A172 (cell line): ENCODE measurements around the gene CYP1B1. TPM values are rescaled to one million over a fixed set of nuclear protein-coding genes. Genes with fewer than 3 reads are reported as not detected.
A peak's percentile ranks its signal among the peaks of the same experiment; 100 is the strongest.
"Not testable (repeated sequence)": the region's sequence is repeated elsewhere in the genome, so short reads cannot be mapped to it uniquely, and the experiment has no call there.

Experiments
- DNase-seq: peaks from one replicate; pipeline ENCODE4 v3.0.0-alpha.2; 2015; ENCODE audit warnings: low spot score
- total RNA-seq: library from RNA; depleted of rRNA; stranded (reverse); fragments of >200 nt; shearing (Covaris generic); gene quantifications from 2 replicates; pipeline ENCODE4 v1.2.3, GENCODE V29; 2014

The CYP1B1 gene
- total RNA-seq, 1 experiment from 2014 or later: 0.38 TPM

DNA sequence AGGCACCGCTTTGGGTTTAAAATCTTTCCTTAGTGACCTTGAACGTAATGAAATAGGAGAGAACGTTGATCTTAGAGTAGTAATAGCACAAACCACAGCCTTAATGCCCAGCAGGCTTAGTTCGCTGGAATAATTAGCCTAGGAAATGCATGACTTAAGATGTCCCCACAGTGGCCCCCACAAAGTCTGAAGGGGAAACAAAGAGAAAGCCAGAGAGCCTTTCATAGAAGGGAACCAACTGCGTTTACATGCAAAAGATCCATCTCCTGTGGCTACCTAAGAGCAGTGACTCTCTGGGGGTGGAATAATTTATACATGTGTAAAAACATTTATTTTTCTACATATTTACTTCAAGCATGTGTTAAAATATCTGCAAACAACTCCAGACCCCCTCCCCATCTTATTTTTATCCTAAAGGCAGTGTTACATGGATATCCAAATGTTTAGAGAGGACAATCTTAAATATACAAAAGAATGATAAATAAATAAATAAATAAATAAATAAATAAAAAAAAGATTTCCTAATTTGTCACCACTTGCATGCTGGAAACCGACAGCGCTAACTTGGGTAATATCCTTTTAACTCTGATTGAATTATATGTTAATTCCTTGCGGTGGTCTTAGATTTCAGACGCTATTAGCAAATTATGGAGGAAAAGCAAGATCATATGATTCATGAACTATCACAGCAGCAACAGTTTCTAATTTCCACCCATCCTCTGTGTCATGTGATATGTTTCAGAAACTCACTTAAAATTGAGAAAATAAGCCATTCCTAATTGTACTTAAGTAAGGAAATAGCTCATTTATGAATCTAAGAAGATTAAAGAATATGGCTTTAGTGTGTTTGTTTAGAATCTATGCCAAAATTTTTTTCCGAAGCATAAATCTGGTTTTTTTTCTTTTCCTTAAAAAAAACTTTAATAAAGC lies 23.4 kb upstream of the CYP1B1 start:
- no peak for DNase-seq

DNA sequence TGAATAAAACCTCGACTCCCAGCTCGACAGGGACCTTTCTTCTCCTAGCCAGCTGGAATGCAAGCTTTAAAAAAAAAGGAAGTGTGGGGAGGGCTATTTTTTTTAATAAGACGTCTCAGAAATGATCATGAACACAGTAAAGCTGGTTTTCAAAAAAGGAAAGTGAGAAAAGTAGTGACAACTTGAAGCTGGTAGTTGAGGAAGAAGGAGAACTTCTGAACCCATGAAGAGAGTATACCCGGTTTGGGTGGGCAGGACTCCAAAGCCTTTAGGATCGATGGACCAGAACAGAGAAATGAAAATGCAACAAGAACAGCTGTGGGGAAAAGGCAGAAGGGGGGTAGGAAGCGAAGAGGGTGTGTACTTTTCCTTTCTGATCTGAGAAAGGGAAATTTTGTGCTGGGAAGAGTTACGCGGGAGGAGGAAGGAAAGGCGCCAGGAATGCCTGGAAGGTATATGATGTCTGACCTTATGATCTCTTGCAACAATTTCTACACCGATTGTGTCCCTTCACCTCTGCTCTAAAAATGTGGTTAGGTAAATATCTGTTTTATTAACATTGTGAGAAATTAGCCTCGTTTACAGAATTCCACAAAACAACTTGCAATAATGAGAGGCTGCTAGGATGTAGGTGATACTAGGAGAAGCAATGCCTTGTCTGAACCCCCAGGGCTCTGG lies 22.6 kb upstream of the CYP1B1 start:
- DNase-seq: no peak

DNA sequence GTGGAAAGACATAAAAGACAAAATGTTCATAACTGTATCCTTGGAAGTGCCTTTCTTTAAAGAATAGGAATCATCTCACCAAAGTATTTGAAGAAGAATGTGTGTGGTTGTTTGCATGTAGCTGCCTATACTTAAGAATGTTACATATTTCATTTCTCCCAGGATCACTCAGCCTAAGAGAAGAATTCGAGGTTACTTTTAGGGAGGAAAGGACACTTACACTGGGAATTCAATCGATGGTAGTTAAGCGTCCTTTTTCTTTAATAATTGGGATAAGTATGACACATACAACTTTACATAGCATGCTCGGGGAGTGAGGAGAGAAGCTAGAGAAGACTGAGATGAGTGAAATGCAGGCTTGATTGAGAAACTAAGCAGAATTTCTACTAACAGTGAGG lies 22.0 kb upstream of the CYP1B1 start:
- no peak for DNase-seq

DNA sequence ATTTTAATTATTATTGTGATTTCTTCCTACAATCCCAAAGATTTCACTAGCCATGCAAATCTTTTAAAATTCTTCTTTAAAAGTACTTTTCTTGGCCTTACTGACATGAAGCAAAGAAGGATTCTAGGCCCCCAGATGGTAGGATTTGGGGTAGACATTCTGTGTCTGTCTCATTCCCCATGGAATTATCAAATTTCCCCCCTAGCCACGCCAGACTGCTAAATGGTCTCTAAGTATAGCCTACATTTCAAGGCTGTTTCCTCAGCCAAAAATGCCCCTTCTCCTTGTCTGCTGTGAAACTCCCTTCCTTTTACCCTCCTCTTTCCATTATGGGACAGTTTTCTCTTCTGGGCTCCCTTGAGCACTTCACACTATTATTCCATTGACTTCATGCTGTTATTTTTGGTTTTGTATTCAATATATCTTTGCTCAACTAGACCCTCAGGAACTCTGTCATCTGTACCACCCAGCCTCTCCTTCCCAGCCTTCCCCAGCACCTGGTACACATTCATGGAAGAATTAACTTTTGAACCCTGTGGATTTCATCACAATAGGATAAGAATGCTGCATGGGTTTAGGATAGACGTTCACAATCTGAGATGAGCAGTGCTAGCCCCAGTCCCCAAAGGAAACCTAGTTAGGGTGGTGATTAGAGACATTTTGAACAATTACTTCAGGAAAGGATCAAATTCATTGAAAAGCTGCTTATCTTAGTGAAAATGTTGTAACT lies 21.5 kb upstream of the CYP1B1 start:
- DNase-seq: no peak

DNA sequence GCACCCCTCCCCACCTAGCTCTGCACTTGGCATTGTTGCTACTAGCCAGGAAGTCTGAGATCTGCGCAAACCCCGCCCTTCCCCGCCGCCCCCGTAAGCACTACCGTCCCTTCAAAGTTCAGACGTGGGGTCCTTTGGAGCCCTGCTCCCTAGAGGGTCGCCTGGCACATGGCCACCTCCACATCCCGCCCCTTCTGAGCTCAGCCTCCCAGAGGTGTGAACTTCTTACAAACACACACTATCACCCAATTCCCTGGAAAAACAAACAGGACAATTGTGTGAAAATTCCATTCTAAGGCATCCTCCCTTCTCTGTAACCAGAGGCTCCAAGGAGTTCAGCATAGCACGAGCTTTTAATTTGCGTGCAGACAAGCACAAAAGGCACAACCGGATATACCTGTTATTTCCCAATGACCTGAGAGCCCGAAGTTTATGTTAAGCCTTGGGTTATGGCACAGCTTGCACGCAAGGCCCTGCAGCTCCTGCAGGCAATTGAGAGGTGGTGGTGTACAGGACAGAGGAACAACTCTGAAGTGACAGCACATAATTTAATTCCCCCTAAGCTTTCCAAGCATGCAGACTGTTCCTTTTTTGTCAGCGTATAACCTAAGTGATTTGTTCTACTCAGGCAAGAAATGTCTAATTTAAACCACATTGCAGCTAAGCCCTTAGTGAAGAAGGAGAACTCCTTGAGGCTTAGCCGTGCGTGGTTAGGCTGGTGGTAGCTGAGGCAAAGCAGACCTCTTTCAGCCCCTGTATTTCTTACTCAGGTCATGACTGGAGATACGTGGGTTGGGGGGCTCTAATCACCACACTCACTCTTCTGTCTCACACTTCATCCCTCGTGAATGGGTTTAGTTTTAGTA lies 20.3 kb upstream of the CYP1B1 start:
- DNase-seq: no peak

DNA sequence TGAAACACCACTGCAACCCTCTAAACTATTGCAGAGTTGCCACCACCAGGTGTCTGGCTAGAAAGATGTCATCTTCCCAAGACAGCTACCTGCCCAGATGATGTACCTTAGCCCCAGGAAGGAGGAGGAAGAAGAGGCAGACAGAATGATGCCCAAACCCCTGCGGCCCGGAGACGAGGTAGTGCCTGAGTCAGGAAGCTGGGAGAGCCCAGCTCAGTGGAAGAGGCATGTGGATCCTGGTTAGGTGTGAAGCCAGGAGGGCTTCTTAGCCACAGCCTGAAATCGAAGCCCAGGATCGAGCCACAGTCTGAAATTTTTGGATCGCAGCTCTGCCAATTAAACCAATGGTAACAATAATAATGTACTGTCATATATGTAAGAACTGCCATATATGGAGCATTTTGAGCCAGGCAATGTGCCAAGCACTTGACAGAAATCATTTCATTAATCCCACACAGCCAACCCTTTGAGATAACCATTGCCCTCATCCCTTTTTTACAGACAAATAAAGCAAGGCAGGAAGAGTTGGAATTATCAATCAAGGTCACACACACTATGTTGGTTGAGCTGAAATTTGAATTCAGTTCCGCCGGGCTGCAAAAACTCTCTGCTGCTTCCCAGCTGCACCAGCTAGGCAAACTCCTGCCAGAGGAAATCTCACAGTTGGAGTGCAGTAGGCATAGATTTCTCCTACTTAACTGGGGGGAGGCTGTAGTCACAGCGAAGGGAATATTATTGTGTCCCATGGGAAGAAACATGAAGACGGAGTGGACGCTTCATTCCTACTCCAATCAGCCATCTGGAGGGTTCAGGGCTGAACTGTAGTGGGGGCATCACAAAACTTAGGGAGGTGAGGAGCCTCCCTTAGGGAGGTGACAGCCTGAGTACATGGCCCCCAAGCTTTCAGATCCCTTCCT lies 19.4 kb upstream of the CYP1B1 start:
- DNase-seq: no peak

DNA sequence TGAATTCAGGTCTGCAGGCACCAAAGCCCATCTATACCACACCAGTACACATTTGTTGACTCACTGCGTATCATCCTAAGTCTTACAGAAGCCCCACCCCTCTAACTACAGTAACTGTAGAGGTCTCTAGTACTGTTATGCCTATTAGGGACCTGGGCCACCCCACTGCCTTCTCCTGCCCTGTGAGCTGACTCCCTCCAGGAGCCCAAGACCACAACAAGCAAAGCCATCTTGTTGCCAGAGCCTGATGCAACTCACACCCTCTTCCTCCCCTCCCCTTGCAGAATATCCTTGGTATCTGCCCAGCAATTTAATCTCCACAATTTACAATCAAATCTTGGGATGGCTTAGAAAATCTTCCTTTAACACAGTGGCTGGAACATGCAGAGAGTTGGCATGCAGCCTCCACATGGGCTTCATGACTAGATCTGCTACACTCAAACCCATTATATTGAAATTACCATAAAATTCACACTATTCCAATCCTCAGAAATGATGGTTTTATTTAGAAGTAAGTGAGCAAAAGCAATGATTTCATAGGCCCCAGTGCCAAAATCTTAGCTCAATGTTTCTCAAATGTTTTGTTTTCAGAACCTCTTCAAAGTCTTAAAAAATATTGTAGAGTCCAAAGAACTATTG lies 17.7 kb upstream of the CYP1B1 start:
- DNase-seq: no peak

DNA sequence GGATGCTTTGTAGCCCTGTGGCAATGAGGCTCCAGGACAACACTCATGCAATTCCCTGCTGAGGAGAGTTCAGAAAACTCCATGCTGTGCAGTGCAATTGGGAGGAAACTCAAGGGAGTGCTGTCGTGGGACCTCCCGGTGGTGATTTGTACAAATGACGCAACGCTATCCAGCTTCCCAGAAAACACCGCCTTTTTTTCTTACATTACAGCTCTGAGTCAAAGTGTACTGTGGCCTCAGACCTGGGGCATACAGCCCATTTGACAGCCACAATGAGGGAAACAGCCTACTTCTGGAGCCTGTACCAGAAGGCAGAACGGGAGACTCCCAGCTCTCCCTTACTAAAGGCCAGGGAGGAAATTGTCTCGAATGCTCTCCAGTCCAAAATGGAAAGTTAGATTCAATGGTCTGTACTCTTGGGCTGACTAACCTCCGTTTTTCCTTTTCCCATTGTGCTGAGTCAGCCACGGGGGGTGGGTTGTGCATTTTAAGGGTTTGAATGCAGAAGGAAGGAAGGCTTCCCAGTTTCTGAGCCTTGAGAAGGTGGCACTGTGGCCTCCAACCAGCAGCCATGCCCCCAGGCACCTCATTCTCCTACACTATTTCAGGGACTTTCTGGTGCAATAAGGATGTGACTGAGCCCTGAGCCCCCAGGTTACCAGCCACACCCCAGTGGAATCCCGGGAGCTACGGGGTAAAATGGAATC lies 16.4 kb upstream of the CYP1B1 start:
- peak; percentile 67 for DNase-seq

DNA sequence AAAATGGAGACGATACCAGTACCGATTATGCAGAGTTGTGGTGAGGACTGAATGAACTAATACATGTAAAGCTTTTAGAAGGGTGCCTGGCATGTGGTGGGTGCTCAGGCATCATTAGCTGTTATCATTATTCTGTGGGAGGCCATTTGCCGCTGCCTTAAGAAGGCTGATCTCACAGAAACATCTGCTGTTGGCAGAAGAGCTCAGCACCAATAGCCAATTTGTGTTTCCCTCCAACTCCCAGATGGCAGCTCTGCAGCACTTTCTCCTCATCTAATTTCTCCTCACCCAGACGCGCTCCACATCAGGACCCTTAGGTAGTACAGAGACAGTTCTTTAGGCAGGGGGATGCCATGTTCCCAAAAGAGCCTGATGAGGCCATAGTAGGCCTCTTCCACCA lies 15.8 kb upstream of the CYP1B1 start:
- DNase-seq: no peak

DNA sequence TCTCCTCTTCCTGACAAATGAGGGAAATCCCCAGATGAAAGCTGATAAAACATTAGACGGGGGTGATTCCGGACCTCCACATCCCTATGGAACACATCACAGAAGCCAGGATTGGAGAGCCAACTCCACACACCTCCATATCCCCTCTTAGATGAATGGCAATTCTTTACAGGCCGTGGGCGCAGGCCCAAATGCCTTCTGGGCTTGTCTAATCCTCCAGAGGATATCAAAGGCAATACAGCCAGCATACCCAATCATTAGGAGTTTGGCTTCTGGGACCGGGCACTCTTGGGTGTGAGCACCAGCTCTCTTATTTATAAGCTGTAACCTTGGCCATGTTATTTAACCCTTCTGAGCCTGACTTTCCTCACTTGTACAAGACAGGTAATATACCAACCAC lies 15.0 kb upstream of the CYP1B1 start:
- no peak for DNase-seq

DNA sequence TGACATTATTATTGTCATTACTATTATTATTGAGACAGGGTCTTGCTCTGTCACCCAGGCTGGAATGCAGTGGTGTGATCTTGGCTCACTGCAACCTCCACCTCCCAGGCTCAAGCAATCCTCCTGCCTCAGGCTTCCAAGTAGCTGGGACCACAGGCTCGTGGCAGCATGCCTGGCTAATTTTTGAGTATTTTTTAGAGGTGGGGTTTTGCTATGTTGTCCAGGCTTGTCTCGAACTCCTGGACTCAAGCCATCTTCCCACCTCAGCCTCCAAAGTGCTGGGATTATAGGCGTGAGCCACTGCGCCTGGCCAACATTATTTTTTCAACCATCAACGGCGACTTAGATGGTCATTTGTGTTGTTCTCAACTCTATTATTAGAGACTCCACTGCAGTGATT lies 14.3 kb upstream of the CYP1B1 start:
- DNase-seq: not testable (repeated sequence)

DNA sequence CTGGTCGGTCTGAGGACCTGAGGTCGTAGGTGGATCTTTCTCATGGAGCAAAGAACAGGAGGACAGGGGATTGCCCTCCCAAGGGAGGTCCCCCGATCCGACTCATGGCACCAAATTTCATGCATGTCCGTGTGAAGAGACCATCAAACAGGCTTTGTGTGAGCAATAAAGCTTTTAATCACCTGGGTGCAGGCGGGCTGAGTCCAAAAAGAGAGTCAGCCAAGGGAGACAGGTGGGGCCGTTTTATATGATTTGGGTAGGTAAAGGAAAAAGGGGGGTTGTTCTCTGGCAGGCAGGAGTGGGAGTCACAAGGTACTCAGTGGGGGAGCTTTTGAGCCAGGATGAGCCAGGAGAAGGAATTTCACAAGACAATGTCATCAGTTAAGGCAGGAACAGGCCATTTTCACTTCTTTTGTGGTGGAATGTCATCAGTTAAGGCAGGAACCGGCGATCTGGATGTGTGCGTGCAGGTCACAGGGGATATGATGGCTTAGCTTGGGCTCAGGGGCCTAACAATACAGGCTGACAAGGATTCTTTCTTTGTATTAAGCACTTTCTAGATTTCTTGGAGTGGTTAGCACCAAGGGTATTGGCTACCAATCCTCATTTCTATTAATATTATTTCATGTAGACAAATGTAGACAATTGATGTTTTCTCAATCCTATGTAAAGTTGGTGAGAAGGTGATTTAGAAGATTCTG lies 10.2 kb upstream of the CYP1B1 start:
- DNase-seq: not testable (repeated sequence)

DNA sequence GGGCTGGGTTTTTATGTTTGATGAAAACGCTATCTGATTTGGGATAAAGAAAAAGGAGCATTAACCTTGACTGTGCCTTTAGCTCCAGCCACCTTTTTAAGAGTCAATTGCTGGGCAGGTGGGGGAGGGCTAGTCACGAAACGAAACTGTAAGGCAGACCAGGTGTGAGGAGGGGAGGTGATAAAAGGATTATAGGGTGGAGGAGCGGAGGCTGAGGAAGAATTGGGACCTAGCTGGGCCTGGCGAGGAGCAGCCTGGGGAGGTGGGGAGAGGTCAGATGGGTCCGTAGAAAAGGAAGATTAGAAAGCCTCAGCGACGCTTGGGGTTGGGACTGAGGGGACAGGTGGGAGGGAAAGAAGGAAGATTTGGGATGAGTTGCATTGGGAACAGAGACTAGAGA lies 8.6 kb upstream of the CYP1B1 start:
- not testable (repeated sequence) for DNase-seq

DNA sequence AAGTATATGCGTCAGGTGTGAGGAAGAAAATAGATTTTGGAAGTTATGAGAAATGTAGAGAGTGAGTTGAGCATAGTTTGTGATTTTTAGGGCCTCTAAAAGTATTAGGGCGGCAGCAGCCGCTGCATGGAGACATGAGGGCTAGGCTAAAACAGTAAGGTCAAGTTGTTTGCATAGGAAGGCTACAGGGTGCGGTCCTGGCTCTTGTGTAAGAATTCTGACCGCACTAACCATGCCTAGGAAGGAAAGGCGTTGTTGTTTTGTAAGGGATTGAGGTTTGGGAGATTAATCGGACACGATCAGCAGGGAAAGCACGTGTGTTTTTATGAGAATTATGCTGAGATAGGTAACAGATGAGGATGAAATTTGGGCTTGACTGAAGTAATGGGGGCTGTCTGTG lies 6.8 kb upstream of the CYP1B1 start:
- not testable (repeated sequence) for DNase-seq

DNA sequence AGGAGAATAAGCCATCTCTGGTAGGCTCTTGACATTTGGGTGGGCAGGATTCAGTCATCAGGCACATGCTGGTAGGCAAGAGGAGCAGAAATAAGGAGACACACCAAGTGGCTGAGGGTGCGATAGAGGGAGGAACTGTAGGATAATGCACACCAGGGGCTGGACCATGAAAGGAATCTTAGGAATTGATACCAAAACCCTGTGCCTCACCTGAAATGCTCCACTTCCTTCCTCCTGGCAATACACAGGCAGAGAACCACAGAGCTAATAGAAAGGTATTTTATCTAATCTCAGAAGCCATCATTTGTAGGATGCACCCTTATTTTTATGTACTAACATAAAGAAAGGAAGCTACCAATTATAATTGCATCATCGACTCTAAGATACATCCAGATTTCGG lies 4.4 kb upstream of the CYP1B1 start:
- DNase-seq: no peak

DNA sequence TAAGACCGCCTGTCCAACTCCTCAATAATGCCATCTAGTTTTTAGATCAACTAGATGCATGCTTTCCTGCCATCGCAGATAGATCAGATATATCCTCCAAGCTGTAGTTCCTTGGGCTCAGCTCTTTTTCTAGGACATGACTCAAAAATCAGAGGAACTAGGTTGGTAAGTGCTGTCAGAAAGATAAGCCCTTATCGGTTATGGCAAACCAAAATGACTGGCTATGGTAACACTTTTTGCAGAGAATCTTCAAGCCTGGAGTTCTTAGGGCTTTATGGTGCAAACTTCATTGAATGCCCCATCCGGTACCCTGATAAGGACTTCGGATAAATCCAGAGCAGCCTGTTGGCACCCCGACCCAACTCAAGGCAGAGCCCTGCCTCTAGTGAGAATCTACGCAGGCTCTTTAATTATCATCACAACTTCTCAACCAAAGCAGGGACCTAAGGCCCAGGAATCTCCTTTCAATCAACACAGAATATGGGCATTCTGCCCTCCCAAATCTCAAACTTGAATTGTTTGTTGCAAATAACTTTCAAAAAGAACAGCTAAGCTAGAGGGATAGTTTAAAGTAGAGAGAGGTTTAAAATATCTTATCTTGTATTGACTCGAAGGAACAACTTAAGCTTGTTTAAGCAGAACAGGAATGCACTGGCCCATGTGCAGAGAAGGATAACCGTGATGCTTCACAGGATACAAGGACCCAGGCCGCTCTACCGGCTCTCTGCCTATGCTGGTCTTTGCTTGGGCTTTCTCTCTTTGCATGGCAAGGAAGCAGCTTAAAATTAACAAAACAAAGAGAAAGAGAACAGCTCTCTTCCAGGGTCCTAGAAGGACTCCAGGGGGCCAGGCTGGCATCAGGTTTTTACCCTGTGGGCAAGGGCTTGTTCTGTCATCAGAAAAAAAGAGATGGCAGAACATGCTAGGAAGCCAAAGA lies 3.4 kb upstream of the CYP1B1 start:
- DNase-seq: no peak

DNA sequence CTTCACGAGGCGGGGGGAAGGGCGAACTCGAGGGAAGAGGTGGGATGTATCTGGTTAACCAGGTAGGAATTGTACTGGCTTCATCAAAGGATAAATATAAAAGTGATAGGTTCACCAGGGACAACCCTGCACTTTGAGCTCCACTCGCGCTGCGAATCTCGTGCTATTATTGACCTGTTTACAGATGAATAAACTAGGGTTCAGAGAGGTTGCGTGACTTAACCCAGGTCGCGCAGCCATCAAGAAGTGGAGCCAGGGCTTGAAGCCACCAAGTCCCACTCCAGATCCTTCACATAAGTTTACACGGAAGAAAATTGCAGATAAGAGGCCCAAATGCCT lies 1.4 kb upstream of the CYP1B1 start:
- no peak for DNase-seq
